Inflammatory macrophage (primary cell): ENCODE results near the gene CYP19A1.
"Not testable (repeated sequence)": the region's sequence is repeated elsewhere in the genome, so short reads cannot be mapped to it uniquely, and the experiment has no call there.

Source experiments
- DNase-seq, 2 donors: peaks; one replicate each; pipeline ENCODE4 v3.0.0-alpha.2; 2020 to 2022

CYP19A1 gene

DNA sequence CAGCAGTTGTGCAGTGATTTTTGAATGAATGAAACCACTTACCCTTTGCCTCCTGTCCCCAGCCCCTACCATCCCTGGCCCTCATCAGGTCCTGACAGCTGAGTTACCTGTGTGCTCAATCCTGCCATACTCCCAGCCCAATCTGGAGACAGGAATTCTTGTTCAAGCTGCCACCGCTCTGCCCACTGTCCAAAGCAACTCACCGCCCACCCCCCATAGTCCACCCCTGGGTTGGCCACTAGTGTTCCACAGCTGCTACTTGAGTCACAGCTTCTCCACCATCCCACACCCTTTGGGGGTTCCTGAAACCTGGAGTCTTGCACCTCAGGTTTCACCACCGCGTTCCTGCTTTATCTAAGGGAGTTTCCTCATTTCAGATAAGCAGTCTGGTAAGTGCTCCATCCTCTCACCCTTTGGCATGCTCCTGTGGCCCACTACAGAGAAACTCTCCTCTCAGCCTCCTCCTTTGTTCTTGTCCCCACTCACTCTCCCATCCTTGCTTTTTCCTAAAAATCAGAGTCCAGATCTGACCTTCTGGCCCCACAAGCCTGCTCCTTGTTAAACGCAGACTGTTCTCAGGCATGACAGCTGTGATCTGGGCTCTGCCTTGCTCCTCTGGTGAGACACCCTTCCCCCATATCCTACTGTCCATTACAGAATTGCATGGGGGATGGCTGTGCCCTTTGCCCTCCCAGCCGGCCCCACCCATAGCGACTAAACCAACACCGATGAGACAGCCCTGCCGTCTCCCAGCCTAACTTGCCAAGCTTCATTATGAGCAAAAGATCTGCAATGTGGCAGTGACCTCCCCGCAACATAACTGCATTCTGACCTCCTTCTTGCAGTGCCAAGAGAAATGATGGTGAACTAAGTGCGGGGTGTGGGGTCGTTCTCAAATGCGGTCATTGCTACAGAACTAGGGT lies 50.0 kb downstream of the CYP19A1 start:
- peak; percentile 19 to 48 for DNase-seq

- no peak for DNase-seq
These were observed 51.6 kb downstream of the CYP19A1 start for GRCh38 chr15:51286816-51287215.

- no peak for DNase-seq
These were observed 53.0 kb downstream of the CYP19A1 start for GRCh38 chr15:51285399-51285798.

DNA sequence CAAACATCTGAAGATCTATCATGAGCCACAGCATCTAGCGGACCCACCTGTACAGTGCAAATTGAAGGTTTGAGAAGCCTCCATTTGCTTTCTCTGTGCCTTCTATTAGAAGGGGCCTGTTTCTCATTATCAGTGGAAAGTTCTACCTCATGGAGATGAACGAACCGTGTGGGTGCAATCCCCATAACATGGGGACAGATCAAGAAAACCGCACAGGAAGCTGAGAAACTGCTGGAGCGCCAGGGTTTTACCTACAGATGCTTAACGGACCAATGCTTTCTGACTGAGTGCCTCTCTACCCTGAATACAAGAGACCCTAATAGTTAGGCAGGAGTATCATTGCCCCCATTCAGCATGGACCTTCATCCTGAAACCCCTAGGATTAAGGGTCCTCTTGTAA lies 53.5 kb downstream of the CYP19A1 start:
- no peak for DNase-seq

DNA sequence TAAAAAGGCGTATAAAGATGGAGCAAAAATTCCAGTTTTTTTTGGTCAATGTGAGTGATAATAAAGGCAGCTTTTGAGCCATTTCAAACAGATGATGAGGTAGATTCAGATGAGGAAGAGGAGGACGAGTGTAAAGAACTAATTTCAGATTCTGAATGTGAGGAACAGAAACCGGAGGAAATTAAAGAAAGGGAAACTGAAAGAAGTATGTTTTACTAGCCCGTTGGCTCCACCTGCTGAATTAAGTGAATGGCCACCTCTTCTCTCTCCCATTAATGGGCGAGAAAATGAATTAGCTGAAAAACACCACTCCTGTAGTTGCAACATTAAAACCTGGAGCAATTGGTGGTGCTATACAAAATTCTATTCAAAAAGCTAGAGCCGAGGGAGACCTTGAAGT lies 55.4 kb downstream of the CYP19A1 start:
- DNase-seq, result peak; percentile 49 to 67

DNA sequence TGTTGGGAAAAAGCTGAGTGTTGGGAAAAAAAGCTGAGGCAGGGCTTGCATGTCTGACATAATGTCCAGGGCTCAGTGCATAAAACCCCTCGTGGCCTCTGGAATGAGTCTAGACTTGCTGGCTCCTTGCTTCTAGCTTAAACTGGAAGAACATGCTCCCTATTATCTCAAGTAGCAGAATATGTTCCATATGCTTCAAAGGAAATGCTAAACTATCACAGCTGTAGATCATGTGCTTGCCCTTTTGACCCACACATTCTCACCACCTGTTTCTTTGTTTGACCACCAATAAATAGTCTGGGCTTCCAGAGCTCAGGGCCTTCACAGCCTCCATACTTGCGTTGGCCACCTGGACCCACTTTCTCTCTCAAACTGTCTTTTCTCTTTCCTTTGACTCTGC lies 56.2 kb downstream of the CYP19A1 start:
- not testable (repeated sequence) for DNase-seq

DNA sequence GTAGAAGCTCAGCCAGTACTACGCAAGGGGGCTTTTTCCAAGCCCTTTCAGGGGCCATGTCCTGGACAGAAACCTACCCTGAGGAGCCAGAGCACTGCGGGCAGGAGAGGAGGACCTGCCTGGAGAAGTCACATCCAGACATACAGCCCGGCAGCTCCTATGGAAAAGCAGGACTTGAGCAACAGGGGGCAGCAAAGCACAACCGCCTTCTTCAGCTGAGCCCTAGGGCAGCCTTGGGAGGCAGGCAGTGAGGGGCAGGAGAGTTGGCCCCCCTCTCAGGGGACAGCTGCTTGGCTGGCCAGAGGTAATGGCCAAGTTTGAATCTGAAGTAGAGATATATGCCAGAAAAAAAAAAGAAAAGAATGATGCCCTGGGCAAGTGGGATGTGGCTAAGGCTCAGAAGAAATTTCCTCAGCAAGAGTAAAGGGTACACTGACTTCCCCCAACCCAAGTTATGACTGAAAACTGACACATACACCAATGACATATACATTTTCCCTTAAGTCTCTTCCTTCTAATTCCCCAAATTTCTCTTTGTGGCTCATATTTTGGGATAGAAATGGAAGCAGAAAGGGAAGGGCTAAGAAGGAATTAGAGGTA lies 56.9 kb downstream of the CYP19A1 start:
- DNase-seq, result peak; percentile 61 to 74

- no peak for DNase-seq
These were observed 57.6 kb downstream of the CYP19A1 start for GRCh38 chr15:51280838-51281237.

GRCh38 chr15:51279391-51279790 lies 59.0 kb downstream of the CYP19A1 start:
- DNase-seq, result peak in 1 of 2 donors; percentile 59

DNA sequence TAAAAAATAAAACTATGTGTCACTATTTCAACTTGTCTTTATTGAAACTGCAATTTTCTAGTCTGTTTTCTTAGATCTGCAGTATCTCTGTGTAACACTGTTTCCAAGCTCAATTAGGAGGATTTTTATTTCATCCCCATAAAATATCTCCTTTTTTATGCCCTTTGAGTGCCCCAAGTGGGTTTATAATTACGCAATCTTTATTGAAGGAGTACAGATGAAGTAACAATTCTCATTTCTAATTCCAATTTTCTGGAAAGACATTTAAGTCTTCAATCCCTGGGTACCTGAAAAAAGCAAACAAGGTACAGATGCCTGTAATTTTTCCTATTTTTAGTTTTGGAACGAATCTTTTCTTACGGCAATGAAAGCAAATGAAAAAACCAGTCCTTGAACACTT lies 61.3 kb downstream of the CYP19A1 start:
- no peak for DNase-seq

GRCh38 chr15:51274956-51275355 lies 63.4 kb downstream of the CYP19A1 start:
- no peak for DNase-seq

DNA sequence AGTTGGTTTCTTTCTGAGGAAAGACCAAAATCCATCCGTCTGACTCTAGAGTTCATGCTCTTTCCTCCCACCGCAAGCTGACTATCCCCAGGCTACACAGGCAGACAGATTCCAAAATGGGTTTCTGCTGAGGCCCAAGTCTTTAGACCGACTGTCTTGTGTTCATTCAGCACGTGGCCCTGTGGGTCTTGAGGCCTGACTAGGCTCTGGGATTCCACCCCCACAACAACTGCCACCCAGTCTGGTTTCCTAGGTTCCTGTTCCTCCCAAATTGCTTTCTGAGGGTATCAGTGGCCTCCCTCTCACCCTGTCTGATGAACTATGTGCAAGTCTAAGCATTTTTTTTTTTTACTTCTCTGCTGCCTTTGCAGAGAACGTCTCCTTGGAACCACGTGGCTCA lies 67.7 kb downstream of the CYP19A1 start:
- DNase-seq, result peak; percentile 78 to 95

GRCh38 chr15:51269496-51269895 lies 68.9 kb downstream of the CYP19A1 start:
- DNase-seq, result no peak

DNA sequence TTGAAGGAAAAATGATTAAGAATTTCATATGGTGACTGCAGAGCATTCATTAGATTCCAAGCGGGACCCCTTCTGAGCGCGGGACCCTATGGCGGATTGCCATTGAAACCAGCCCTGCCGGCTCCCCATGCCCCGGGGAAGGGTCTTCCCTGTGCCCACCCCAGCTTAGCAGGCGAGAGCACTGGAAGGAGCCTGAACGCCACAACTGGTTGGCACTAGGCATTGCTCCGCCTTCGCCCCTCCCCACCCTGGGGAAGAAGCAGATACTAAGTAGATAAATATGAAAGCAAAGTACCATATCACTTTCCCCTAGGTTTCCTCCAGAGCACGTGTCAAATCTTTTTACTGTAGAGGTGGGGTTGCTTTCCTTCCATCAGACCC lies 70.7 kb downstream of the CYP19A1 start:
- peak in 1 of 2 donors; percentile 23 for DNase-seq

- DNase-seq, result peak in 1 of 2 donors; percentile 31
These were observed 71.2 kb downstream of the CYP19A1 start for GRCh38 chr15:51267051-51267702.

DNA sequence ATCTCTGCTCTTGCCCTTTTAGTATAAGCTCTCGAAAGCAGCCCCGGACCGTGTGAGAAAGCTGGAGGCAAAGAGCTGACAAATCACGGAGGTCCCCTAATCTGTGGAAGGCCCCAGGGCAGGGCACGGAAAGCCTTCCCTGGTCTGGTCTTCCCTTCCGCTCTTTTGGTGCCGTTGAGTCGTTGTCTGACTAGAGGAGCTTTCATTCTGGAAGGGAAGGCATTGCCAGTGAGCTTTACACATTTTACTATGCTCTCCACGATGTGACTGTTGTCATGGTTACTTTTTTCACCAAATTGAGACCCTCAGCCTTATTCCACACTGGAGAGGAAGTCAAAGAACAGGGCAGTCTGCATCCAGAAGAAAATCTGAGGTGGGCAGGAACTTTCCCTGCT lies 71.7 kb downstream of the CYP19A1 start:
- DNase-seq, result no peak

DNA sequence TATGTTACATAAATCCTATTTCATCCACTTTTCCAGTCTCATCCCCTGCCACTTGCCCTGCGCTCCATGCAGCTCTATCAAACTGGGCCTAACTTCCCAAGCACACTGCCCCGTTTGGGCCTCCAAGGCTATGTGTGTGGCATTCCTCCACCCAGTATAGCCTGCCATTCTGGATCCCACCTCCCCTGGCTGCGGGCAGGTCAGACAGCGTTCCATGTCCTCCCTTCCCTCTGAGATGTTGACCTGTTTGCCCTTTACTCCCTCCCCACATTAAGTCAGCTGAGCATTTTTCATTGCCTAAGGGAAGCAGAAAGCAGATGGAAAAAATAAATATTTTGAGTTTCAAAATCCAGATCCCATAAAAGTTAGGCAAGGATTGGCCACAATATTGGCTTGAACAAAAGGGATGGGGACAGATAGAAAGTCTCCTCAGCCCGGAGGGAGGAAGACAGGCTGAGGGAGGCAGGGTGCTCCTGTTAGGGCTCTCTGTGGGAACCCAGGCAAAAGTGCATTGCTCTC lies 73.3 kb downstream of the CYP19A1 start:
- DNase-seq, result no peak

DNA sequence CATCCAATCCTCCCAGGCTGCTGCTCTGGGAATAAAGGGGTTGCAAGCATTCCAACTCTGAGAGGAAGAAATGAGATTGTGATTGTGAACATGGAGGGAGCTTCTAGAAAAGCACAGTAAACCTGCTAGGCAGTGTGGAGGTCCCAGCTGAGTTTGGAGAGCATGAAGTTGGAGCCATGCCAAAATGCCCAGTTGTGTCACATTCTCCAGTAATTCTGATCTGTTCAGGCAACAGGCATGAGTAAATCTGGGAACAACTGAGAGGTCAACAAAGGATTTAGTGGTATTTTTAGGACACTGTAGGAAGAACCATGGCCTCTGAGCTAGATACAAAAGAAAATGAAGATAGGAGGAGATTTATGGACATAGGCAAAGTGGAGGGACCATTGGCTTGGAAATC lies 74.7 kb downstream of the CYP19A1 start:
- no peak for DNase-seq

DNA sequence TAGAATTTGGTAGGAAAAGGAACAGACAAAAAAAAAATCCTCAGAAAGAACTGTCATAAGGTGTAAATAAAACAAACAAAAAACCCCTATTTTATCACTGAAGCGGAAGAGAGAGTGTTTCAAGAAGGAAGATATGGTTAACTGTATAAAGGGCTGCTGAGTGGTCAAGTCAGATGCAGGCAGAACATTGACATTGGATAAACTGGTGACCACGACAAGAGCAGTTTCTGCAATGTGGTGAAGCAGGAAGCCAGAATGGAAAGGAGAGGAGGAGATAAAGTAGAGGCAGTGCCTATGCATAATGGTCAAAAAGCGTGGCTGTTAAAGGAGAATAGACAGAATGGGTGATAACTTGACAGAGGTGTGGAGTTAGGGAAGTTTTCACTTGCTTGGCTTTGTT lies 75.3 kb downstream of the CYP19A1 start:
- DNase-seq, result peak; percentile 21 to 55

- peak; percentile 45 to 87 for DNase-seq
These were observed 75.9 kb downstream of the CYP19A1 start for GRCh38 chr15:51262463-51262862.

- not testable (repeated sequence) for DNase-seq
These were observed 77.3 kb downstream of the CYP19A1 start for GRCh38 chr15:51261113-51261512.

GRCh38 chr15:51260202-51260601 lies 78.2 kb downstream of the CYP19A1 start:
- DNase-seq, result peak in 1 of 2 donors; percentile 37

DNA sequence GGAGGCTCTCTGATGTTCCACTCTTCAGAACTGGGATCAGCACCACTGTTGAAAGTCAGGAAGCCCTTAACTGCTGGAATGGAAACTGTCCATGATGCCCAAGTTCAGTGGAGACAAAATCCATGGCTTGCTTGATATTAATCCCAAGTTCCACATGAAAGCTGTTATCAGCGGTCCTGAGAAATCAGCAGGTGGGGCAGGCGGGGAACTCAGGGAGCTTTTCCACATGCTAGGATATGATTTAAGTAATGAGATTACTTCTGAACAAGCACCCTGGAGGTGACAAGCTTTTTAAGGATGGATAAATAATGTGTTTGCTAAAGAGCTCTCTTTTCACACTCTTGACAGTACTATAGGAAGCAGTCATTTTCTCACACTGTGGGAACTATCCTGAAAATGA lies 82.9 kb downstream of the CYP19A1 start:
- DNase-seq, result no peak
